Liver (tissue), 9 donors: ENCODE results near the gene ZMPSTE24. TPM values are rescaled to one million over a fixed set of nuclear protein-coding genes. Genes with fewer than 3 reads are reported as not detected.

ENCODE experiments used
- DNase-seq: peaks from one replicate; pipeline ENCODE4 v3.0.0-alpha.2; 2017; ENCODE audit warnings: low spot score
- H3K27ac ChIP-seq, 2 donors: one replicate each; pipeline ENCODE4 v1.7.0; 2013; ENCODE audit warnings: inconsistent platforms in 2 of 2, low read length in 2 of 2, control low read depth in 1 of 2, low read depth in 1 of 2, mild to moderate bottlenecking in 1 of 2
- H3K27me3 ChIP-seq, 4 donors: one replicate each; pipeline versions ENCODE4 v1.6.1 to v1.7.0; 2013; ENCODE audit warnings: low read length in 3 of 4, inconsistent platforms in 1 of 4, mild to moderate bottlenecking in 1 of 4, moderate library complexity in 1 of 4; ENCODE audit not compliant: control insufficient read depth in 4 of 4, insufficient read depth in 4 of 4
- H3K36me3 ChIP-seq, 4 donors: one replicate each; pipeline versions ENCODE4 v1.6.1 to v1.7.0; 2013; ENCODE audit warnings: low read length in 3 of 4, mild to moderate bottlenecking in 3 of 4, low read depth in 1 of 4, moderate library complexity in 1 of 4; ENCODE audit not compliant: control insufficient read depth in 4 of 4, insufficient read depth in 3 of 4
- H3K4me1 ChIP-seq, 4 donors: one replicate each; pipeline versions ENCODE4 v1.6.1 to v1.7.0; 2013; ENCODE audit warnings: low read length in 3 of 4, mild to moderate bottlenecking in 3 of 4, moderate library complexity in 1 of 4; ENCODE audit not compliant: control insufficient read depth in 4 of 4, insufficient read depth in 4 of 4
- H3K4me3 ChIP-seq, 3 donors: one replicate each; pipeline versions ENCODE4 v1.6.1 to v1.7.0; 2013; ENCODE audit warnings: low read length in 3 of 3, control low read depth in 1 of 3, low read depth in 1 of 3, mild to moderate bottlenecking in 1 of 3
- H3K9ac ChIP-seq, 2 donors: one replicate each; pipeline ENCODE4 v1.7.0; 2013; ENCODE audit warnings: low read length in 2 of 2, mild to moderate bottlenecking in 2 of 2, moderate library complexity in 2 of 2, control low read depth in 1 of 2, low read depth in 1 of 2
- H3K9me3 ChIP-seq, 4 donors: one replicate each; pipeline versions ENCODE4 v1.6.1 to v1.7.0; 2013; ENCODE audit warnings: low read length in 3 of 4; ENCODE audit not compliant: control insufficient read depth in 4 of 4
- CTCF ChIP-seq: fragments of 150-350 bp; IDR thresholded peaks from 2 replicates; pipeline ENCODE4 v1.5.1; 2017; ENCODE audit warnings: improper control_type of control experiment, low read depth, low read length; ENCODE audit not compliant: missing input control
- EGR1 ChIP-seq, 2 donors: IDR thresholded peaks; 2 replicates each; pipeline ENCODE4 v1.6.1; 2016 to 2018; ENCODE audit warnings: antibody characterized with exemption in 2 of 2, low read depth in 2 of 2
- FOXA1 ChIP-seq: IDR thresholded peaks from 2 replicates; pipeline ENCODE4 v1.6.1; 2016; ENCODE audit warnings: antibody characterized with exemption
- FOXA2 ChIP-seq: IDR thresholded peaks from 2 replicates; pipeline ENCODE4 v1.6.1; 2016; ENCODE audit warnings: antibody characterized with exemption
- GABPA ChIP-seq, 2 donors: IDR thresholded peaks in 1 of 2; conservative IDR thresholded peaks in 1 of 2; 2 replicates each; pipeline ENCODE4 v1.6.1; 2016; ENCODE audit warnings: antibody characterized with exemption in 2 of 2, mild to moderate bottlenecking in 1 of 2, moderate library complexity in 1 of 2
- HNF4A ChIP-seq, 2 donors: conservative IDR thresholded peaks; 2 replicates each; pipeline ENCODE4 v1.6.1; 2016; ENCODE audit warnings: antibody characterized with exemption in 2 of 2, mild to moderate bottlenecking in 2 of 2
- HNF4G ChIP-seq: IDR thresholded peaks from 2 replicates; pipeline ENCODE4 v1.6.1; 2016; ENCODE audit warnings: antibody characterized with exemption
- JUND ChIP-seq, 2 donors: IDR thresholded peaks; 2 replicates each; pipeline ENCODE4 v1.6.1; 2016; ENCODE audit warnings: antibody characterized with exemption in 2 of 2
- MAX ChIP-seq: IDR thresholded peaks from 2 replicates; pipeline ENCODE4 v1.6.1; 2016; ENCODE audit warnings: antibody characterized with exemption
- NR2F2 ChIP-seq: IDR thresholded peaks from 2 replicates; pipeline ENCODE4 v1.6.1; 2016; ENCODE audit warnings: antibody characterized with exemption
- RAD21 ChIP-seq, 2 donors: IDR thresholded peaks; 2 replicates each; pipeline ENCODE4 v1.6.1; 2016; ENCODE audit warnings: antibody characterized with exemption in 2 of 2, mild to moderate bottlenecking in 2 of 2
- REST ChIP-seq: IDR thresholded peaks from 2 replicates; pipeline ENCODE4 v1.6.1; 2016; ENCODE audit warnings: antibody characterized with exemption, mild to moderate bottlenecking
- RXRA ChIP-seq, 2 donors: IDR thresholded peaks; 2 replicates each; pipeline ENCODE4 v1.6.1; 2017 to 2018; ENCODE audit warnings: antibody characterized with exemption in 2 of 2, mild to moderate bottlenecking in 1 of 2
- SP1 ChIP-seq: IDR thresholded peaks from 2 replicates; pipeline ENCODE4 v1.6.1; 2018; ENCODE audit warnings: antibody characterized with exemption, mild to moderate bottlenecking
- TAF1 ChIP-seq: conservative IDR thresholded peaks from 2 replicates; pipeline ENCODE4 v1.6.1; 2016; ENCODE audit warnings: antibody characterized with exemption, mild to moderate bottlenecking
- YY1 ChIP-seq: IDR thresholded peaks from 2 replicates; pipeline ENCODE4 v1.6.1; 2016; ENCODE audit warnings: antibody characterized with exemption, mild to moderate bottlenecking
- WGBS: extraction: QIAGEN DNeasy Blood & Tissue Kit; methylation state at CpG from one replicate; pipeline ENCODE4 v1.1.7; 2013; 5-methylcytosine and 5-hydroxymethylcytosine counted together
- polyA plus RNA-seq, 2 donors: library from polyadenylated mRNA; stranded (reverse) in 1 of 2; unstranded in 1 of 2; fragments of 200-250 nt in 1 of 2; fragments of >200 nt in 1 of 2; fragmentation: Nextera tagmentation in 1 of 2; extraction: Ambion mirVana in 1 of 2; gene quantifications; one replicate each; pipeline versions ENCODE4 v1.2.1 to v1.2.3, GENCODE V29; 2013 to 2015
- total RNA-seq, 2 donors: library from RNA; depleted of rRNA; stranded (reverse); fragments of >200 nt; gene quantifications; one replicate each; pipeline ENCODE4 v1.2.3, GENCODE V29; 2014
- TF ChIP-seq, protein P1 (sequence below): IDR thresholded peaks from 2 replicates; pipeline ENCODE4 v1.6.1; 2016; ENCODE audit warnings: antibody characterized with exemption
- TF ChIP-seq, protein P2 (sequence below): IDR thresholded peaks from 2 replicates; pipeline ENCODE4 v1.6.1; 2016; ENCODE audit warnings: antibody characterized with exemption
- donor health status: healthy.
- donor health status: healthy.
- donor health status: healthy.
- donor health status: healthy.
- donor health status: healthy.

The ZMPSTE24 gene
- total and polyA plus RNA-seq, 4 donors, result 17.3 to 40.1 (median 22.6) TPM

GRCh38 chr1:40305871-40306270 is 47.8 kb downstream of the ZMPSTE24 start:
- H3K4me1 ChIP-seq, result no peaks in the 10 kb centered on the region
- H3K27ac ChIP-seq, result no peak overlapping the region
- H3K4me3 ChIP-seq, result no peak overlapping the region
- no peaks in the 10 kb centered on the region for H3K36me3 ChIP-seq
- H3K9ac ChIP-seq, result no peak overlapping the region
- no peaks in the 10 kb centered on the region for H3K27me3 ChIP-seq
- 92% methylated on average over 2 of the region's 2 CpGs for WGBS
- DNase-seq, result no peak
- TF ChIP-seq JUND (IDR thresholded peaks at IDR 0.05), result no peak
- no peak for TF ChIP-seq SP1
- no peaks in the 10 kb centered on the region for H3K9me3 ChIP-seq

- Histone ChIP-seq H3K9me3 (no peaks in the 10 kb centered on the region), H3K4me3 (no peak overlapping the region), H3K27ac (no peak overlapping the region), H3K9ac (no peak overlapping the region), H3K36me3 (no peaks in the 10 kb centered on the region), H3K4me1 (no peaks in the 10 kb centered on the region), H3K27me3 (no peaks in the 10 kb centered on the region)
- DNase-seq, result no peak
- no peak for TF ChIP-seq TAF1
- TF ChIP-seq, protein P1, sequence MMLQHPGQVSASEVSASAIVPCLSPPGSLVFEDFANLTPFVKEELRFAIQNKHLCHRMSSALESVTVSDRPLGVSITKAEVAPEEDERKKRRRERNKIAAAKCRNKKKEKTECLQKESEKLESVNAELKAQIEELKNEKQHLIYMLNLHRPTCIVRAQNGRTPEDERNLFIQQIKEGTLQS, result no peak
- TF ChIP-seq JUND (IDR thresholded peaks at IDR 0.05), result no peak
- TF ChIP-seq MAX, result no peak
- no peak for TF ChIP-seq FOXA2
- no peak for TF ChIP-seq GABPA (IDR thresholded peaks at IDR 0.05 in 1 of 2, conservative IDR thresholded peaks at IDR 0.05 in 1 of 2)
- TF ChIP-seq, protein P2, sequence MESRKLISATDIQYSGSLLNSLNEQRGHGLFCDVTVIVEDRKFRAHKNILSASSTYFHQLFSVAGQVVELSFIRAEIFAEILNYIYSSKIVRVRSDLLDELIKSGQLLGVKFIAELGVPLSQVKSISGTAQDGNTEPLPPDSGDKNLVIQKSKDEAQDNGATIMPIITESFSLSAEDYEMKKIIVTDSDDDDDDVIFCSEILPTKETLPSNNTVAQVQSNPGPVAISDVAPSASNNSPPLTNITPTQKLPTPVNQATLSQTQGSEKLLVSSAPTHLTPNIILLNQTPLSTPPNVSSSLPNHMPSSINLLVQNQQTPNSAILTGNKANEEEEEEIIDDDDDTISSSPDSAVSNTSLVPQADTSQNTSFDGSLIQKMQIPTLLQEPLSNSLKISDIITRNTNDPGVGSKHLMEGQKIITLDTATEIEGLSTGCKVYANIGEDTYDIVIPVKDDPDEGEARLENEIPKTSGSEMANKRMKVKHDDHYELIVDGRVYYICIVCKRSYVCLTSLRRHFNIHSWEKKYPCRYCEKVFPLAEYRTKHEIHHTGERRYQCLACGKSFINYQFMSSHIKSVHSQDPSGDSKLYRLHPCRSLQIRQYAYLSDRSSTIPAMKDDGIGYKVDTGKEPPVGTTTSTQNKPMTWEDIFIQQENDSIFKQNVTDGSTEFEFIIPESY, result no peak
- no peak for TF ChIP-seq FOXA1
- no peak for TF ChIP-seq HNF4G
- TF ChIP-seq HNF4A (conservative IDR thresholded peaks at IDR 0.05), result no peak
- no peak for TF ChIP-seq NR2F2
- TF ChIP-seq RXRA (IDR thresholded peaks at IDR 0.05), result no peak
- TF ChIP-seq SP1, result no peak
- no peak for TF ChIP-seq YY1
- TF ChIP-seq EGR1 (IDR thresholded peaks at IDR 0.05; ENCODE audit: low read depth in 2 of 2), result no peak
- TF ChIP-seq RAD21 (IDR thresholded peaks at IDR 0.05), result no peak
- no peak for TF ChIP-seq CTCF
- no peak for TF ChIP-seq REST
- WGBS, result 90% methylated on average over 4 of the region's 4 CpGs
Observed at GRCh38 chr1:40306296-40306695, 48.3 kb downstream of the ZMPSTE24 start.
